K562 (cell line): Measurements from ENCODE around the gene DLG4. TPM values are rescaled to one million over a fixed set of nuclear protein-coding genes. Genes with fewer than 3 reads are reported as not detected.

Experiments
- FOXK2 ChIP-seq, 2 experiments: fragments of 450-650 bp; IDR thresholded peaks in 1 of 2; conservative IDR thresholded peaks in 1 of 2; 2 replicates each; pipeline ENCODE4 v1.6.1; 2016; ENCODE audit warnings: low read depth in 2 of 2, mild to moderate bottlenecking in 1 of 2
- PCBP2 ChIP-seq: fragments of 200-400 bp; formaldehyde crosslinking; IDR thresholded peaks from 2 replicates; pipeline ENCODE4 v1.6.1; 2018; ENCODE audit warnings: low read length, low read depth, mild to moderate bottlenecking, moderate library complexity; ENCODE audit not compliant: poor library complexity, severe bottlenecking
- RERE ChIP-seq: sonication (generic); formaldehyde crosslinking; IDR thresholded peaks from 2 replicates; pipeline ENCODE4 v1.8.0; 2023; ENCODE audit warnings: missing genetic modification reagents, mild to moderate bottlenecking, borderline replicate concordance
- SAFB ChIP-seq: fragments of 200-400 bp; formaldehyde crosslinking; IDR thresholded peaks from 2 replicates; pipeline ENCODE4 v1.6.1; 2017; ENCODE audit warnings: low read depth, low read length, borderline replicate concordance
- ZNF592 ChIP-seq: fragments of 450-650 bp; IDR thresholded peaks from 2 replicates; pipeline ENCODE4 v1.6.1; 2017; ENCODE audit warnings: antibody characterized with exemption, mild to moderate bottlenecking
- polyA plus RNA-seq, 8 experiments: library from polyadenylated mRNA; depleted of rRNA in 4 of 8; stranded (reverse) in 5 of 8; unstranded in 3 of 8; fragments of >200 nt; fragmentation: Nextera tagmentation in 2 of 8; fragmentation: Illumina TruSeq in 1 of 8; extraction: Ambion mirVana in 2 of 8; extraction: Trizol in 1 of 8; gene quantifications; 2 replicates each; pipeline versions ENCODE4 v1.2.1 to v1.2.3, GENCODE V29; 2011 to 2014; ENCODE audit warnings: inconsistent platforms in 1 of 8, missing spikeins in 1 of 8
- total RNA-seq, 7 experiments: library from RNA; depleted of rRNA in 6 of 7; stranded (reverse); fragments of >200 nt in 6 of 7; fragmentation: Illumina TruSeq in 2 of 7; extraction: Trizol in 2 of 7; gene quantifications; 2 replicates each; pipeline versions ENCODE4 v1.2.1 to v1.2.3, GENCODE V29; 2011 to 2021; ENCODE audit warnings: low replicate concordance in 1 of 7

The DLG4 gene
- total and polyA plus RNA-seq, 9 of the 15 experiments (the other 6 are each of a cell fraction or from before 2014, with no cell fraction given), result 0.03 to 12.0 (median 4.1) TPM

- no peak for TF ChIP-seq SAFB
- TF ChIP-seq FOXK2 (conservative IDR thresholded peaks at IDR 0.05 in 1 of 2, IDR thresholded peaks at IDR 0.05 in 1 of 2; ENCODE audit: low read depth in 2 of 2), result no peak
- TF ChIP-seq ZNF592, result no peak
- TF ChIP-seq RERE, result no peak
- no peak for TF ChIP-seq PCBP2
Measured at GRCh38 chr17:7141824-7142223, 77.8 kb downstream of the DLG4 start (continued).
